Cardiac muscle cell (in vitro differentiated cells and primary cell): Measurements from ENCODE around the gene RALGPS1. TPM values are rescaled to one million over a fixed set of nuclear protein-coding genes. Genes with fewer than 3 reads are reported as not detected.
A peak's percentile ranks its signal among the peaks of the same experiment; 100 is the strongest.

Experiments
- DNase-seq, 2 donors: peaks; one replicate each; pipeline versions ENCODE4 v3.0.0 to v3.0.0-alpha.2; 2010 to 2017; ENCODE audit warnings: low read depth in 1 of 2, low spot score in 1 of 2
- H3K27ac ChIP-seq: fragments of 200-600 bp; sonication (generic); 2 replicates; pipeline ENCODE4 v1.5.1; 2016
- H3K27me3 ChIP-seq: fragments of 200-600 bp; sonication (generic); 2 replicates; pipeline ENCODE4 v1.6.0; 2016; ENCODE audit warnings: control low read depth
- H3K36me3 ChIP-seq: fragments of 200-600 bp; sonication (generic); 2 replicates; pipeline ENCODE4 v1.5.1; 2016; ENCODE audit warnings: control low read depth
- H3K4me1 ChIP-seq: fragments of 200-600 bp; sonication (generic); 2 replicates; pipeline ENCODE4 v1.8.1; 2017; ENCODE audit warnings: low read depth, mild to moderate bottlenecking, mixed run types
- H3K4me3 ChIP-seq: fragments of 200-600 bp; sonication (generic); 2 replicates; pipeline ENCODE4 v1.5.1; 2016; ENCODE audit warnings: mild to moderate bottlenecking
- H3K9me3 ChIP-seq: fragments of 200-600 bp; sonication (generic); 2 replicates; pipeline ENCODE4 v1.5.1; 2017; ENCODE audit warnings: low read depth, mild to moderate bottlenecking, control low read depth
- polyA plus RNA-seq: library from polyadenylated mRNA; unstranded; fragments of >200 nt; fragmentation: Nextera tagmentation; extraction: Ambion mirVana; gene quantifications from 2 replicates; pipeline ENCODE4 v1.2.1, GENCODE V29; 2016
- total RNA-seq: library from RNA; depleted of rRNA; stranded (reverse); fragments of >200 nt; gene quantifications from 2 replicates; pipeline ENCODE4 v1.2.3, GENCODE V29; 2016
- TF ChIP-seq, protein P1 (sequence below): IDR thresholded peaks from 2 replicates; pipeline ENCODE4 v1.5.1; 2012; ENCODE audit warnings: low read depth, mild to moderate bottlenecking, low read length

The RALGPS1 gene
- total and polyA plus RNA-seq, 2 experiments from 2014 or later: 14.1 to 16.1 TPM

- H3K9me3 ChIP-seq: no peaks in the 10 kb centered on the region
- H3K27me3 ChIP-seq: no peaks in the 10 kb centered on the region
- no peak overlapping the region for H3K4me3 ChIP-seq
- no peak overlapping the region for H3K27ac ChIP-seq
- no peak for DNase-seq
- TF ChIP-seq, protein P1, sequence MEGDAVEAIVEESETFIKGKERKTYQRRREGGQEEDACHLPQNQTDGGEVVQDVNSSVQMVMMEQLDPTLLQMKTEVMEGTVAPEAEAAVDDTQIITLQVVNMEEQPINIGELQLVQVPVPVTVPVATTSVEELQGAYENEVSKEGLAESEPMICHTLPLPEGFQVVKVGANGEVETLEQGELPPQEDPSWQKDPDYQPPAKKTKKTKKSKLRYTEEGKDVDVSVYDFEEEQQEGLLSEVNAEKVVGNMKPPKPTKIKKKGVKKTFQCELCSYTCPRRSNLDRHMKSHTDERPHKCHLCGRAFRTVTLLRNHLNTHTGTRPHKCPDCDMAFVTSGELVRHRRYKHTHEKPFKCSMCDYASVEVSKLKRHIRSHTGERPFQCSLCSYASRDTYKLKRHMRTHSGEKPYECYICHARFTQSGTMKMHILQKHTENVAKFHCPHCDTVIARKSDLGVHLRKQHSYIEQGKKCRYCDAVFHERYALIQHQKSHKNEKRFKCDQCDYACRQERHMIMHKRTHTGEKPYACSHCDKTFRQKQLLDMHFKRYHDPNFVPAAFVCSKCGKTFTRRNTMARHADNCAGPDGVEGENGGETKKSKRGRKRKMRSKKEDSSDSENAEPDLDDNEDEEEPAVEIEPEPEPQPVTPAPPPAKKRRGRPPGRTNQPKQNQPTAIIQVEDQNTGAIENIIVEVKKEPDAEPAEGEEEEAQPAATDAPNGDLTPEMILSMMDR: no peak
- H3K4me1 ChIP-seq: no peaks in the 10 kb centered on the region
- no peaks in the 10 kb centered on the region for H3K36me3 ChIP-seq
These were observed 66.6 kb downstream of the RALGPS1 start for GRCh38 chr9:126981218-126981617.

- DNase-seq: no peak
- TF ChIP-seq, protein P1: no peak
- H3K27me3 ChIP-seq: no peaks in the 10 kb centered on the region
- H3K27ac ChIP-seq: no peak overlapping the region
- no peak overlapping the region for H3K4me3 ChIP-seq
- no peaks in the 10 kb centered on the region for H3K9me3 ChIP-seq
- no peaks in the 10 kb centered on the region for H3K36me3 ChIP-seq
- no peaks in the 10 kb centered on the region for H3K4me1 ChIP-seq
These were observed 67.8 kb downstream of the RALGPS1 start for GRCh38 chr9:126982215-126983002.

DNA sequence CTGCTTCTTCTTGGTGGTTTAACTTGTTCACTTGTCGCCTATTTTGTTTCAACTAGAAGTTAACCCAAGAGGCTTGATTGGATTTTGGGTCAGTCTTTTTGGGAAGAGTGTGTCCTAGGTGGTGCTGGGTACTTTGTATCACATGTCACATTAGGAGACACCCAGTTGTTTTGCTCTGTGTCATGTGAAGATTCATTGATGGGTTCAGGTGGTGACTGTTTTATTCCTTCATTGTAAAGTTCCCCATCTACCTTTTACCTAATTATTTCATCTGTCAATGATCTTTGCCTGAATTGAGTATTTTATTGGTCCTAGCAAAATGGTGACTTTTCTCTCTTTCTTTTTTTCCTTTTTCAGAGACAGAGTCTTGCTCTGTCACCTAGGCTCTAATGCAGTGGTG is 69.2 kb downstream of the RALGPS1 start:
- DNase-seq: no peak
- Histone ChIP-seq H3K27me3 (no peaks in the 10 kb centered on the region), H3K4me3 (no peak overlapping the region), H3K4me1 (no peaks in the 10 kb centered on the region), H3K36me3 (no peaks in the 10 kb centered on the region), H3K27ac (no peak overlapping the region), H3K9me3 (no peaks in the 10 kb centered on the region)
- TF ChIP-seq, protein P1: no peak

- no peaks in the 10 kb centered on the region for H3K27me3 ChIP-seq
- TF ChIP-seq, protein P1: no peak
- no peak overlapping the region for H3K27ac ChIP-seq
- no peak overlapping the region for H3K4me3 ChIP-seq
- H3K4me1 ChIP-seq: no peaks in the 10 kb centered on the region
- no peaks in the 10 kb centered on the region for H3K36me3 ChIP-seq
- H3K9me3 ChIP-seq: no peaks in the 10 kb centered on the region
- DNase-seq: no peak
These were observed 70.4 kb downstream of the RALGPS1 start for GRCh38 chr9:126984969-126985368.

DNA sequence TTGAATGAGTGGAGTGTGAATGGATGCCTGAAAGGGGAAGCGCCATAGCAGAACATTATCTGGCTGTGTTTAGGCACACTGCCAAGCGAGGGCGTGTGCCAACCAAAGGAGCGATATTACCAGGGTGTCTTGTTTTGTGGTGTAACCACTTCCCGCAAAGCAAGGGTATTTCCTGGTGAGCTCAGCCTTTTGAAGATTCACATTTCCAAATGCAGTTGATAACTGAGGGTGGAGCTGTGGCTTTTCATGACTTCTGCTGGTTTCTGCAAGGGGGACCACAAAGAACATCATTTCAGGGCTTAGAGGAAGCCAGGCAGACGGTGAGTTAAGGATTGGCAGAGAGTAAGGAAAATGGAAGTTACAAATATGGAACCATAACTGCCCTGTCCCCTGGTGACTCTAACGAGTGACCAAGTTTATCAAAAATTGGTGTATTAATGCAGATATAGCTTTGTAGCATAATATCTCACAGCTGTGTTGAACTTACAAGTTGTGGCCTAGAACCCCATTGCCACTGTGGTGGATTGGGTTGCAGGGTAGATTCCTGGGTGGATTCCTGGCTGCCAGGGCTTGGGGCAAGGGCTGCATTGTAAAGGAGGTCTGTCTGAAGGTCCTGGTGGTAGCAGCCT is 71.4 kb downstream of the RALGPS1 start:
- no peaks in the 10 kb centered on the region for H3K9me3 ChIP-seq
- H3K4me1 ChIP-seq: no peaks in the 10 kb centered on the region
- TF ChIP-seq, protein P1: no peak
- peak in 1 of 2 donors; percentile 90 for DNase-seq
- no peak overlapping the region for H3K4me3 ChIP-seq
- H3K36me3 ChIP-seq: no peaks in the 10 kb centered on the region
- no peaks in the 10 kb centered on the region for H3K27me3 ChIP-seq
- H3K27ac ChIP-seq: no peak overlapping the region
